Tibial artery (tissue), 4 donors: ENCODE results near the gene PPIL1.
"Not testable (repeated sequence)": the region's sequence is repeated elsewhere in the genome, so short reads cannot be mapped to it uniquely, and the experiment has no call there.

ENCODE experiments used
- DNase-seq, 2 donors: peaks; one replicate each; pipeline ENCODE4 v3.0.0-alpha.2; 2019
- H3K27ac ChIP-seq, 2 donors: fragments of 200-600 bp; sonication (generic) in 1 of 2; 1 replicate in 1 of 2; 2 replicates in 1 of 2; pipeline ENCODE4 v1.5.1; 2018 to 2019; ENCODE audit warnings: mild to moderate bottlenecking in 1 of 2
- H3K27me3 ChIP-seq, 2 donors: fragments of 200-600 bp; sonication (generic) in 1 of 2; one replicate each; pipeline versions ENCODE4 v1.5.1 to v1.6.0; 2016 to 2019
- H3K36me3 ChIP-seq, 3 donors: fragments of 200-600 bp; sonication (generic) in 2 of 3; one replicate each; pipeline ENCODE4 v1.5.1; 2016 to 2019; ENCODE audit warnings: mild to moderate bottlenecking in 2 of 3
- H3K4me1 ChIP-seq, 4 donors: fragments of 200-600 bp; sonication (generic) in 2 of 4; 1 replicate in 3 of 4; 2 replicates in 1 of 4; pipeline ENCODE4 v1.5.1; 2016 to 2019
- H3K4me3 ChIP-seq, 2 donors: fragments of 200-600 bp; sonication (generic) in 1 of 2; 1 replicate in 1 of 2; 2 replicates in 1 of 2; pipeline ENCODE4 v1.5.1; 2018 to 2019; ENCODE audit warnings: mild to moderate bottlenecking in 2 of 2
- H3K9me3 ChIP-seq, 3 donors: fragments of 200-600 bp; sonication (generic) in 1 of 3; one replicate each; pipeline ENCODE4 v1.5.1; 2016 to 2019
- CTCF ChIP-seq, 2 experiments: fragments of 200-600 bp in 1 of 2; fragments of 450-650 bp in 1 of 2; IDR thresholded peaks; one replicate each; pipeline ENCODE4 v1.5.1; 2017 to 2019; ENCODE audit warnings: antibody characterized with exemption in 2 of 2, mild to moderate bottlenecking in 1 of 2, moderate library complexity in 1 of 2
- intact Hi-C: fragments of 100-400 bp; cut with DNase I; formaldehyde crosslinking; loops from one replicate; pipeline ENCODE4 v1.15.0; 2023; ENCODE audit warnings: low total_unique reads

Gene PPIL1

GRCh38 chr6:36815962-36816735 lies 58.5 kb downstream of the PPIL1 start:
- no peak overlapping the region for H3K4me3 ChIP-seq
- no peak for DNase-seq
- no peaks in the 10 kb centered on the region for H3K4me1 ChIP-seq
- H3K27me3 ChIP-seq: no peaks in the 10 kb centered on the region
- intact Hi-C loops: no loop called here
- no peaks in the 10 kb centered on the region for H3K9me3 ChIP-seq
- TF ChIP-seq CTCF (IDR thresholded peaks at IDR 0.05): no peak
- no peaks in the 10 kb centered on the region for H3K36me3 ChIP-seq
- no peak overlapping the region for H3K27ac ChIP-seq

GRCh38 chr6:36814249-36814648 lies 60.4 kb downstream of the PPIL1 start:
- TF ChIP-seq CTCF (IDR thresholded peaks at IDR 0.05): no peak
- no peaks in the 10 kb centered on the region for H3K36me3 ChIP-seq
- intact Hi-C loops: no loop called here
- H3K4me3 ChIP-seq: no peak overlapping the region
- no peaks in the 10 kb centered on the region for H3K4me1 ChIP-seq
- H3K9me3 ChIP-seq: no peaks in the 10 kb centered on the region
- no peak overlapping the region for H3K27ac ChIP-seq
- H3K27me3 ChIP-seq: no peaks in the 10 kb centered on the region
- DNase-seq: no peak

GRCh38 chr6:36813526-36813925 lies 61.1 kb downstream of the PPIL1 start:
- intact Hi-C loops: no loop called here
- no peaks in the 10 kb centered on the region for H3K4me1 ChIP-seq
- H3K9me3 ChIP-seq: no peaks in the 10 kb centered on the region
- TF ChIP-seq CTCF (IDR thresholded peaks at IDR 0.05): no peak
- no peak overlapping the region for H3K27ac ChIP-seq
- no peaks in the 10 kb centered on the region for H3K27me3 ChIP-seq
- no peaks in the 10 kb centered on the region for H3K36me3 ChIP-seq
- DNase-seq: no peak
- H3K4me3 ChIP-seq: no peak overlapping the region

GRCh38 chr6:36813047-36813446 lies 61.6 kb downstream of the PPIL1 start:
- H3K9me3 ChIP-seq, H3K36me3 ChIP-seq, H3K4me1 ChIP-seq, H3K4me3 ChIP-seq, DNase-seq, H3K27ac ChIP-seq, intact Hi-C loops, H3K27me3 ChIP-seq: not testable (repeated sequence)

GRCh38 chr6:36809941-36810803 lies 64.4 kb downstream of the PPIL1 start:
- Histone ChIP-seq H3K27me3 (peaks cover 0 to 10% of the 10 kb centered on the region in 2 donors), H3K9me3 (no peaks in the 10 kb centered on the region), H3K36me3 (no peaks in the 10 kb centered on the region), H3K4me1 (no peaks in the 10 kb centered on the region), H3K27ac (no peak overlapping the region), H3K4me3 (no peak overlapping the region)
- DNase-seq: no peak
- no peak for TF ChIP-seq CTCF (IDR thresholded peaks at IDR 0.05)
- intact Hi-C loops: no loop called here

- Histone ChIP-seq H3K27me3 (peaks cover 0 to 10% of the 10 kb centered on the region in 2 donors), H3K27ac (no peak overlapping the region), H3K4me1 (no peaks in the 10 kb centered on the region), H3K36me3 (no peaks in the 10 kb centered on the region), H3K9me3 (no peaks in the 10 kb centered on the region), H3K4me3 (no peak overlapping the region)
- intact Hi-C loops: no loop called here
- no peak for TF ChIP-seq CTCF (IDR thresholded peaks at IDR 0.05)
- no peak for DNase-seq
These were observed 65.4 kb downstream of the PPIL1 start for GRCh38 chr6:36809156-36809555.
